NCI-H345 treated with DMSO at 0.1 percent for 48 hours (cell line): ENCODE data around the gene HNRNPF.

ENCODE experiments used
- DNase-seq: peaks from one replicate; lab custom pipeline; 2025; ENCODE audit not compliant: unreplicated experiment; lab: John Stamatoyannopoulos, UW

The HNRNPF gene

GRCh38 chr10:43421519-43421918, 12.5 kb upstream of the HNRNPF start:
- no peak for DNase-seq

GRCh38 chr10:43421201-43421507, 12.2 kb upstream of the HNRNPF start:
- DNase-seq: no peak

GRCh38 chr10:43420369-43421200, 11.6 kb upstream of the HNRNPF start:
- peak; percentile 30 for DNase-seq

- no peak for DNase-seq
Measured at GRCh38 chr10:43419997-43420368, 11.0 kb upstream of the HNRNPF start.

GRCh38 chr10:43417950-43418768, 9.2 kb upstream of the HNRNPF start:
- DNase-seq: no peak

- no peak for DNase-seq
Measured at GRCh38 chr10:43415544-43415943, 6.6 kb upstream of the HNRNPF start.

- no peak for DNase-seq
Measured at GRCh38 chr10:43411536-43411935, 2.5 kb upstream of the HNRNPF start.

GRCh38 chr10:43410345-43410744, 1.4 kb upstream of the HNRNPF start:
- no peak for DNase-seq

GRCh38 chr10:43409385-43410109, 561 bp upstream of the HNRNPF start:
- no peak for DNase-seq

- DNase-seq: no peak
Measured at GRCh38 chr10:43408331-43408709, 666 bp downstream of the HNRNPF start.

GRCh38 chr10:43407576-43408330, 1.2 kb downstream of the HNRNPF start:
- DNase-seq: peak; percentile 59

GRCh38 chr10:43407148-43407575, 1.8 kb downstream of the HNRNPF start:
- DNase-seq: no peak

- no peak for DNase-seq
Measured at GRCh38 chr10:43404704-43405084, 4.3 kb downstream of the HNRNPF start.

GRCh38 chr10:43403911-43404703, 4.9 kb downstream of the HNRNPF start:
- DNase-seq: no peak

- no peak for DNase-seq
Measured at GRCh38 chr10:43402880-43403452, 6.0 kb downstream of the HNRNPF start.

GRCh38 chr10:43402176-43402575, 6.8 kb downstream of the HNRNPF start:
- DNase-seq: no peak

- no peak for DNase-seq
Measured at GRCh38 chr10:43401627-43402026, 7.4 kb downstream of the HNRNPF start.

GRCh38 chr10:43399320-43400310, 9.4 kb downstream of the HNRNPF start:
- no peak for DNase-seq

- DNase-seq: no peak
Measured at GRCh38 chr10:43398939-43399319, 10.1 kb downstream of the HNRNPF start.
